Left ventricle myocardium superior (tissue), 1 donor: ENCODE measurements around the gene SLC6A17. TPM values are rescaled to one million over a fixed set of nuclear protein-coding genes. Genes with fewer than 3 reads are reported as not detected.

Experiments used
- ATAC-seq: fragments of 200-7000 bp; cut with Tn5 transposase; one replicate; pipeline ENCODE4 v1.9.1; 2020; ENCODE audit warnings: mild to moderate bottlenecking, moderate library complexity
- DNase-seq: peaks from one replicate; pipeline ENCODE4 v3.0.0-alpha.2; 2020
- intact Hi-C: fragments of 100-400 bp; cut with micrococcal nuclease; formaldehyde crosslinking; loops from one replicate; pipeline ENCODE4 v1.11.0; 2022
- total RNA-seq: library from RNA; stranded (reverse); fragmentation: NEBNext Ultra II Directional; extraction: Animal tissue kit (Norgen Biotek cat#: 25700); gene quantifications from one replicate; pipeline ENCODE4 v1.2.1, GENCODE V29; 2021
- donor health status: DM: no; HTN: yes; CAD: no; lungs with severe emphysema.

SLC6A17 gene
- total RNA-seq, 1 donor from 2014 or later, result not detected

- intact Hi-C loops, result no loop called here
- no peak for ATAC-seq
- DNase-seq, result no peak
These were observed 16.6 kb downstream of the SLC6A17 start for GRCh38 chr1:110166861-110167260.

- ATAC-seq, result no peak
- intact Hi-C loops, result no loop called here
- DNase-seq, result no peak
These were observed 20.8 kb downstream of the SLC6A17 start for GRCh38 chr1:110170766-110171733.

GRCh38 chr1:110172001-110172400, 21.7 kb downstream of the SLC6A17 start:
- ATAC-seq (no peak), DNase-seq (no peak)
- intact Hi-C loops, result no loop called here

GRCh38 chr1:110173466-110174105, 23.3 kb downstream of the SLC6A17 start:
- DNase-seq (no peak), ATAC-seq (no peak)
- intact Hi-C loops, result no loop called here

- DNase-seq (no peak), ATAC-seq (no peak)
- intact Hi-C loops, result no loop called here
These were observed 24.7 kb downstream of the SLC6A17 start for GRCh38 chr1:110174961-110175360.

GRCh38 chr1:110176299-110176956, 26.1 kb downstream of the SLC6A17 start:
- intact Hi-C loops, result no loop called here
- DNase-seq (peak; percentile 75), ATAC-seq (peak; percentile 75)

GRCh38 chr1:110177775-110178174, 27.5 kb downstream of the SLC6A17 start:
- ATAC-seq, result peak; percentile 28
- intact Hi-C loops, result no loop called here

GRCh38 chr1:110183642-110184167, 33.4 kb downstream of the SLC6A17 start:
- no peak for DNase-seq
- intact Hi-C loops, result no loop called here
- no peak for ATAC-seq

More at GRCh38 chr1:110177775-110178174, 27.5 kb downstream of the SLC6A17 start:
- no peak for DNase-seq

- no peak for DNase-seq
- intact Hi-C loops, result no loop called here
These were observed 34.2 kb downstream of the SLC6A17 start for GRCh38 chr1:110184446-110184845.

GRCh38 chr1:110185181-110185580, 34.9 kb downstream of the SLC6A17 start:
- DNase-seq, result peak; percentile 66
- intact Hi-C loops, result no loop called here
- ATAC-seq, result peak; percentile 77

More at GRCh38 chr1:110184446-110184845, 34.2 kb downstream of the SLC6A17 start:
- no peak for ATAC-seq

- ATAC-seq (peak; percentile 31), DNase-seq (no peak)
- intact Hi-C loops, result no loop called here
These were observed 36.3 kb downstream of the SLC6A17 start for GRCh38 chr1:110186558-110186957.

GRCh38 chr1:110187139-110187890, 37.0 kb downstream of the SLC6A17 start:
- intact Hi-C loops, result no loop called here
- ATAC-seq (peak; percentile 62), DNase-seq (peak; percentile 47)

- ATAC-seq (peak; percentile 69), DNase-seq (no peak)
- intact Hi-C loops, result no loop called here
These were observed 37.8 kb downstream of the SLC6A17 start for GRCh38 chr1:110188035-110188618.

GRCh38 chr1:110189181-110189580, 38.9 kb downstream of the SLC6A17 start:
- intact Hi-C loops, result no loop called here
- no peak for ATAC-seq
- no peak for DNase-seq

GRCh38 chr1:110190282-110190929, 40.1 kb downstream of the SLC6A17 start:
- peak; percentile 56 for ATAC-seq
- intact Hi-C loops, result no loop called here
- DNase-seq, result peak; percentile 57

- ATAC-seq (no peak), DNase-seq (no peak)
- intact Hi-C loops, result no loop called here
These were observed 42.2 kb downstream of the SLC6A17 start for GRCh38 chr1:110192541-110192940.

GRCh38 chr1:110195196-110195595, 44.9 kb downstream of the SLC6A17 start:
- intact Hi-C loops, result no loop called here
- DNase-seq (no peak), ATAC-seq (no peak)
